GM10266 (cell line): ENCODE results near the gene ANKRD6.

Source experiments
- DNase-seq: peaks from one replicate; pipeline ENCODE4 v3.0.0; 2012; ENCODE audit errors: extremely low spot score
- CTCF ChIP-seq: IDR thresholded peaks from 2 replicates; pipeline ENCODE4 v1.5.1; 2012; ENCODE audit warnings: mild to moderate bottlenecking, low read depth; ENCODE audit not compliant: control insufficient read depth, insufficient read depth; ENCODE audit errors: missing control alignments

The ANKRD6 gene

GRCh38 chr6:89596056-89596455, 163.1 kb downstream of the ANKRD6 start:
- DNase-seq = peak; percentile 59
- no peak for TF ChIP-seq CTCF

DNA sequence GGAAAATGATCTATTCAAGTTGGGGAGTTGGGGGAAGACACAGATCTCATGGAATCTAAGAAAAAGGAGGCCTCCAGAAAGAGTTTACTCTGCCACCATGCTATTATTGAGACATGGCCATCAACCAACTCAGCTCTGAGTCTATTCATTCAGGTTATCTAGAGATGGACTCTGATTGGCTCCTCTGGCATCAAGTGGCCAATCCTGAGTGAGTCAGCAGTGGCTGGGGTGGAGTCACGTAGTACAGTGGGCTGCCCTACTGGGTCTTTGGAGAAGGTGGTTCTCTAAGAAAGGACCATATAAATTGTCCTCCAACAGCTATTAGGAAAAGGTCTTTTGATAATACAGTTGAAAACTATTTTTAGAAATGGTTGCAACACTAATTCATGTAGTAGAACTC, 163.5 kb downstream of the ANKRD6 start:
- no peak for TF ChIP-seq CTCF
- DNase-seq = no peak

DNA sequence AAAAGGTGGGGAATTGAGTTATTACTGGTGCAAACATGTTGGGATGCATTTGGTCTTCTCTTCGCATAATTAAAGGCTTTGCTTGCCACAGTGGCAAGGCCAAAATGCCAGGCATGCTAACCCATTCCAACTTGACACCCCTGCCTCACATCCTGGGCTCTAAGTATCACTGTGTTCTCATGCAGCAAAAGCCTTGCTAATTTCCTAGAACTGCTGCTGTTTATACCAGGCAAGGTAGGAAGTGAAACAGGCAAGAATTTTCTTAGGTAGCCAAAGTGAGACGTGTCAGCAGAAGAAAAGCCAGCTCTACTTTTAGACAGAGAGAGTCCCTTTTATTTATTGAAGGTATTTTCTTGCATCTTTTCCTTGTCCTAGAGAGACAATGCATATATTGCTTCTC, 164.4 kb downstream of the ANKRD6 start:
- no peak for TF ChIP-seq CTCF
- no peak for DNase-seq

- no peak for DNase-seq
- TF ChIP-seq CTCF = no peak
These were observed 165.0 kb downstream of the ANKRD6 start for GRCh38 chr6:89597988-89598387.

DNA sequence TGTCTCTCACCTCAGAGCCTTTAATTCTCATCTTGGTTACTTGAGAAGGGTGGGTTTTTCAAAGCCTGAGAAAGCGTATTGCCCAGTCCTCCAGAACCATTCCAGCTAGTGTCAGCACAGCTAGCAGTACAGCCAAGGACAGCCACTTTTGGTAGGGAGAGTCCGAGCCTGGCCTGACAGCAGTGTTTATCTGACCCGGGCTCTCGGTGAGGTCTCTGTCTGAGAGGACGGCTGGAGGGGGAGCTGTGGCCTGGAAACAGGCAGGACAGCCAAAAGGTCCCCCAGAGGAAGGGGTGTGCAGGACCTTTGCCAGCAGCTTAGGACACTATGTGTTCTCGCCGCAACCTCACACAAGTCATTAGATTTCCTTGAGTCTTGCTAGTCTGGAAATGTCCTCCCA, 166.8 kb downstream of the ANKRD6 start:
- TF ChIP-seq CTCF = no peak
- no peak for DNase-seq

DNA sequence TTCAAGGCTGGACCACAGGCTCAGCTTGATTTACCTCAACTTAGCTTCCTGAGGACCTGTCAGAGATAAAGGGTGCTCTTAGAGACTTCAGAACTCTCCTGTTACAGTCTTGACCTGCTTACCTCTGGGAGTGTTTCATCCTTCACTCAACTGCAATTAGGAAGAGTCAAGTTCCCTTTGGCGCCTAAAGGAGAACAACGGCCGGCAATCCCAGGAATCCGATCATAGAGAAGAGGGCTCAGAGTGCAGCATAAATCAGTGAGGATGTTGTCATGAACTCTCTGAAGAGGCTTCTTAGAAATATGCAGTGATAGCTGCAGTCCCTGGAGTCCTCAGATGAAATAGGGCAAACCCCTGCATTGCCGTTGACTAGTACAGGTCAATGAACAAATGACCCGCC, 169.2 kb downstream of the ANKRD6 start:
- DNase-seq = no peak
- TF ChIP-seq CTCF = no peak

- no peak for TF ChIP-seq CTCF
- no peak for DNase-seq
These were observed 171.7 kb downstream of the ANKRD6 start for GRCh38 chr6:89604653-89605052.
